Loucy (cell line): Measurements from ENCODE around the gene CENPT.

Experiments used
- H2AFZ ChIP-seq: fragments of 200-600 bp; sonication (generic); 2 replicates; pipeline ENCODE4 v1.6.0; 2016; ENCODE audit warnings: antibody characterized with exemption, mild to moderate bottlenecking, low read length, moderate library complexity
- H3F3A ChIP-seq: fragments of 200-600 bp; 2 replicates; pipeline ENCODE4 v1.6.0; 2016; ENCODE audit warnings: antibody characterized with exemption, low read depth, mild to moderate bottlenecking
- H3K27me3 ChIP-seq: fragments of 200-600 bp; sonication (generic); 2 replicates; pipeline ENCODE4 v1.6.1; 2014; ENCODE audit warnings: low read length, mild to moderate bottlenecking; ENCODE audit not compliant: insufficient read depth, poor library complexity, severe bottlenecking
- H3K36me3 ChIP-seq: fragments of 200-600 bp; sonication (generic); 2 replicates; pipeline ENCODE4 v1.6.1; 2016; ENCODE audit warnings: low read length; ENCODE audit not compliant: insufficient read depth
- H3K4me1 ChIP-seq: fragments of 200-600 bp; sonication (generic); 2 replicates; pipeline ENCODE4 v1.5.1; 2014; ENCODE audit warnings: low read length, mild to moderate bottlenecking; ENCODE audit not compliant: insufficient read depth, poor library complexity, severe bottlenecking
- H3K4me2 ChIP-seq: fragments of 200-600 bp; sonication (generic); 2 replicates; pipeline ENCODE4 v1.6.0; 2014; ENCODE audit warnings: antibody characterized with exemption, low read length, low read depth, mild to moderate bottlenecking; ENCODE audit not compliant: poor library complexity, severe bottlenecking
- H3K4me3 ChIP-seq: fragments of 200-600 bp; sonication (generic); 2 replicates; pipeline ENCODE4 v1.5.1; 2014; ENCODE audit warnings: low read length, mild to moderate bottlenecking, mixed read lengths; ENCODE audit not compliant: poor library complexity, severe bottlenecking
- H3K79me2 ChIP-seq: fragments of 200-600 bp; sonication (generic); 2 replicates; pipeline ENCODE4 v1.6.1; 2014; ENCODE audit warnings: low read length; ENCODE audit not compliant: insufficient read depth
- H3K9ac ChIP-seq: fragments of 200-600 bp; sonication (generic); 2 replicates; pipeline ENCODE4 v1.6.0; 2014; ENCODE audit warnings: mild to moderate bottlenecking, low read depth, low read length, moderate library complexity; ENCODE audit not compliant: poor library complexity, severe bottlenecking
- H3K9me2 ChIP-seq: fragments of 200-600 bp; sonication (generic); replicated peaks from 2 replicates; pipeline ENCODE4 v1.6.1; 2016; ENCODE audit warnings: low read depth, low read length, mixed read lengths
- H3K9me3 ChIP-seq: fragments of 200-600 bp; sonication (generic); 2 replicates; pipeline ENCODE4 v1.6.1; 2014; ENCODE audit warnings: mild to moderate bottlenecking, antibody characterized with exemption, low read length, low read depth; ENCODE audit not compliant: insufficient read depth
- H4K20me1 ChIP-seq: fragments of 200-600 bp; sonication (generic); 2 replicates; pipeline ENCODE4 v1.6.0; 2014; ENCODE audit warnings: antibody characterized with exemption, low read length, mild to moderate bottlenecking; ENCODE audit not compliant: insufficient read depth, poor library complexity, severe bottlenecking
- EZH2phosphoT487 ChIP-seq: fragments of 200-600 bp; IDR thresholded peaks from 2 replicates; pipeline ENCODE4 v1.6.1; 2018; ENCODE audit warnings: antibody characterized with exemption, mild to moderate bottlenecking, moderate library complexity, borderline replicate concordance
- TF ChIP-seq, protein P1 (sequence below): fragments of 200-600 bp; sonication (generic); conservative IDR thresholded peaks from 2 replicates; pipeline ENCODE4 v1.5.1; 2014; ENCODE audit warnings: mild to moderate bottlenecking, antibody characterized with exemption, low read length

CENPT gene, protein sequence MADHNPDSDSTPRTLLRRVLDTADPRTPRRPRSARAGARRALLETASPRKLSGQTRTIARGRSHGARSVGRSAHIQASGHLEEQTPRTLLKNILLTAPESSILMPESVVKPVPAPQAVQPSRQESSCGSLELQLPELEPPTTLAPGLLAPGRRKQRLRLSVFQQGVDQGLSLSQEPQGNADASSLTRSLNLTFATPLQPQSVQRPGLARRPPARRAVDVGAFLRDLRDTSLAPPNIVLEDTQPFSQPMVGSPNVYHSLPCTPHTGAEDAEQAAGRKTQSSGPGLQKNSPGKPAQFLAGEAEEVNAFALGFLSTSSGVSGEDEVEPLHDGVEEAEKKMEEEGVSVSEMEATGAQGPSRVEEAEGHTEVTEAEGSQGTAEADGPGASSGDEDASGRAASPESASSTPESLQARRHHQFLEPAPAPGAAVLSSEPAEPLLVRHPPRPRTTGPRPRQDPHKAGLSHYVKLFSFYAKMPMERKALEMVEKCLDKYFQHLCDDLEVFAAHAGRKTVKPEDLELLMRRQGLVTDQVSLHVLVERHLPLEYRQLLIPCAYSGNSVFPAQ

DNA sequence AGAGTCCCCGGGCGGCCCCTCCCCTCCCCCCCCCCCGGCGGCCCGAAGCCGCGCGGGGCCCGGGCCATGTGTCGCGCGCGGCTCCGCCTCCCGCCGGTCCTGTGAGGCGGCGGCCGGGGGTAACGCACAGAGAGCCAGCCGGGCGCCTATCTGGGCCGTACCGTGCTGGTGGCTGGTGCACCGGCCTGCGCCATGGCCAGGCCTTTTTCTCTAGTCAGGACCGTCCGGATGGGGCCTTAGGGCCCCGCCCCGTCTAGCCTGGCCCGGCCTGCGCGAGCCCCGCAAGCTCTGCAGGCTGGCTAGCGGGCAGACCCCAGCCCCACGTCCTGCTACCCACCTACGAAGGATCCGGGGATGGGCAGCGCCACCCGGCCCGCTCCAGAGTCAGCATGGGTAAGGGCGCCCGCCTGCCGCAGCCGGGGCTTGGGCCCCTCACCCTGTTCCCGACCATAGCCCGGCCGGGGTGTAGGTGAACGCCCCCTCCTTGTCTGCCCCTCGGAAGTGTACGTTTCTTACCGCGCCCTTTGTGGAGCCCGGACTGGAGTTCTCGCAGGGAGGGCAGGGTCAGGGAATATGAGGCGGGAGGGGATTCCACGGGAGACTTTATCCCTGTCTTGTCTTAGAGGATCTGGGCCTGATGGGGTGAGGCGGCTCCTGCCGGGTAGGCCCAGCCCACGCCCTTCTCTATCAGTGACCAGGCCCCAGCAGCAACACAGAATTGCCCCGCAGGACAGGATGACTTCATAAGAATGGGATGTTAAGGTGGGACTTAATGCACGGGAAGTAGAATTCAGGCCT is at the start of gene CENPT:
CENPT (minus strand) TSS at position 630 of the 798 bp plus-strand sequence. CDS start 13,834 bp downstream, outside the sequence.
- H3K27me3 ChIP-seq: peaks cover 4% of the 10 kb centered on the region
- no peaks in the 10 kb centered on the region for H3K9me2 ChIP-seq
- H3F3A ChIP-seq: no peaks in the 10 kb centered on the region
- H3K79me2 ChIP-seq: peaks cover 89% of the 10 kb centered on the region
- no peaks in the 10 kb centered on the region for H3K36me3 ChIP-seq
- H3K4me3 ChIP-seq: peak within 1 kb of the TSS; percentile 84
- TF ChIP-seq, protein P1, sequence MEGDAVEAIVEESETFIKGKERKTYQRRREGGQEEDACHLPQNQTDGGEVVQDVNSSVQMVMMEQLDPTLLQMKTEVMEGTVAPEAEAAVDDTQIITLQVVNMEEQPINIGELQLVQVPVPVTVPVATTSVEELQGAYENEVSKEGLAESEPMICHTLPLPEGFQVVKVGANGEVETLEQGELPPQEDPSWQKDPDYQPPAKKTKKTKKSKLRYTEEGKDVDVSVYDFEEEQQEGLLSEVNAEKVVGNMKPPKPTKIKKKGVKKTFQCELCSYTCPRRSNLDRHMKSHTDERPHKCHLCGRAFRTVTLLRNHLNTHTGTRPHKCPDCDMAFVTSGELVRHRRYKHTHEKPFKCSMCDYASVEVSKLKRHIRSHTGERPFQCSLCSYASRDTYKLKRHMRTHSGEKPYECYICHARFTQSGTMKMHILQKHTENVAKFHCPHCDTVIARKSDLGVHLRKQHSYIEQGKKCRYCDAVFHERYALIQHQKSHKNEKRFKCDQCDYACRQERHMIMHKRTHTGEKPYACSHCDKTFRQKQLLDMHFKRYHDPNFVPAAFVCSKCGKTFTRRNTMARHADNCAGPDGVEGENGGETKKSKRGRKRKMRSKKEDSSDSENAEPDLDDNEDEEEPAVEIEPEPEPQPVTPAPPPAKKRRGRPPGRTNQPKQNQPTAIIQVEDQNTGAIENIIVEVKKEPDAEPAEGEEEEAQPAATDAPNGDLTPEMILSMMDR: no peak
- no peak for TF ChIP-seq EZH2phosphoT487
- H2AFZ ChIP-seq: peak within 1 kb of the TSS; percentile 62
- H3K4me2 ChIP-seq: peak within 1 kb of the TSS; percentile 96
- H3K9me3 ChIP-seq: no peaks in the 10 kb centered on the region
- peaks cover 41% of the 10 kb centered on the region for H3K4me1 ChIP-seq
- H3K9ac ChIP-seq: peak within 1 kb of the TSS; percentile 87
- peaks cover 35% of the 10 kb centered on the region for H4K20me1 ChIP-seq

GRCh38 chr16:67897231-67897630 is 49.7 kb upstream of the CENPT start:
- H2AFZ ChIP-seq: no peak overlapping the region
- H3K36me3 ChIP-seq: no peaks in the 10 kb centered on the region
- H3K4me1 ChIP-seq: peaks cover 22% of the 10 kb centered on the region
- H3K79me2 ChIP-seq: peaks cover 48% of the 10 kb centered on the region
- no peak for TF ChIP-seq EZH2phosphoT487
- TF ChIP-seq, protein P1: no peak
- H3K9me2 ChIP-seq: no peaks in the 10 kb centered on the region
- H3K9ac ChIP-seq: no peak overlapping the region
- H3K27me3 ChIP-seq: no peaks in the 10 kb centered on the region
- H3K4me2 ChIP-seq: no peak overlapping the region
- no peak overlapping the region for H3K4me3 ChIP-seq
- H4K20me1 ChIP-seq: no peaks in the 10 kb centered on the region
- no peaks in the 10 kb centered on the region for H3K9me3 ChIP-seq
- H3F3A ChIP-seq: no peaks in the 10 kb centered on the region

DNA sequence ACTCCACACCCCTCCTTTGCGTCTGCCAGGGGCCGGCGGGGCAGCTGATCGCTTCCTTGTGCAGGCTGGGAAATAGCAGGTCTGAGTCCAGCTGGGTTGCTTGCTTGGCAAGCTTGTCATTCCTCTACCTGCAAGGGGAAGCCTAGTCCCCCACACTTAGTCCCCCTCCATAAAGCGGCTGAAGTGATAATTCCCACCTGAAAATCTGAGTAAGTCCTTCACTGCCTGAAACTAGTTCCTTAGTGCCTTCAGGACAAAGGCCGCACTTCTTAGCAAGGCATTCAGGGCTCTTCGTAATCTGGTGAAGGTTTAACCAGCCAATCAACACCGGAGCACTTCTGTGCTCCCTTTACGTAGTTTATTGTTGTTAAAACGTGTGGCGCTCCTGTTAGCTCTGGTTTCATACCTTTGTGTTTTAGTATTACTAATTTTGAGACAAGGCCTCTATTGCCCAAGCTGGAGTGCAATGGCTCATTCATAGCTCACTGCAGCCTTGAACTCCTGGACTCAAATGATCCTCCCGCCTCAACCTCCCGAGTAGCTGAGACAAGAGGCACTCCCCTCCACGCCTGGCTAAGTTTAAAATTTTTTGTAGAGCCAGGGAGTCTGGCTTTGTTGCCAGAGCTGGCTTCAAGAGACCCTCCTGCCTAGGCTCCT is 46.4 kb upstream of the CENPT start:
- no peaks in the 10 kb centered on the region for H3K9me3 ChIP-seq
- H3K4me3 ChIP-seq: peak overlapping the region; percentile 85
- no peaks in the 10 kb centered on the region for H4K20me1 ChIP-seq
- peaks cover 23% of the 10 kb centered on the region for H3K4me1 ChIP-seq
- H3K36me3 ChIP-seq: no peaks in the 10 kb centered on the region
- H3K79me2 ChIP-seq: peaks cover 39% of the 10 kb centered on the region
- peak overlapping the region; percentile 94 for H3K9ac ChIP-seq
- no peaks in the 10 kb centered on the region for H3K27me3 ChIP-seq
- no peaks in the 10 kb centered on the region for H3F3A ChIP-seq
- no peak overlapping the region for H2AFZ ChIP-seq
- H3K4me2 ChIP-seq: peak overlapping the region; percentile 97
- no peaks in the 10 kb centered on the region for H3K9me2 ChIP-seq
- no peak for TF ChIP-seq EZH2phosphoT487
- TF ChIP-seq, protein P1: no peak
